GM19023 (cell line): Measurements from ENCODE around the gene CD1E.
"Not testable (repeated sequence)": the region's sequence is repeated elsewhere in the genome, so short reads cannot be mapped to it uniquely, and the experiment has no call there.

ENCODE experiments used
- ATAC-seq: cut with Tn5 transposase; IDR thresholded peaks from one replicate; pipeline ENCODE4 v1.9.1; 2021; ENCODE audit warnings: mild to moderate bottlenecking, moderate library complexity; ENCODE audit not compliant: unreplicated experiment

Gene CD1E

GRCh38 chr1:158362482-158362881 lies 8.8 kb downstream of the CD1E start:
- no peak for ATAC-seq

DNA sequence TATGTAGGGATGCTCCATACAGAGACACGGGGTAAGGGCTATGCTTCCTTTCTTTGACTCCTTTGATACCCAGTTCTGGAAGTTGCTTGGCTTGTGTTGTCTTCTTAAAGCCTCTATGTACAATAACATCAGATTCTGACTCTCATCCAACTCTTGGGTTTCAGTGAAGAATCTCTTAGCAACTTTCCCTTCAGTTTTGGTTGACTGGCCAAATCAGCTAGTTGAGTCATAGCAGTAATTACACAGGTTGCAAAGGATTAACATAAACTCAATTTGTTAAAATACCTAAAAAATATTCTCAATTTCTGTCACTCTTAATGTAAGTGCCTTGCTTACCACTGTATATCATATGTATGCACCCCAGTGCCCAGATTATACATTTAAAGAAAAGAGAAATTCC lies 9.2 kb downstream of the CD1E start:
- no peak for ATAC-seq

DNA sequence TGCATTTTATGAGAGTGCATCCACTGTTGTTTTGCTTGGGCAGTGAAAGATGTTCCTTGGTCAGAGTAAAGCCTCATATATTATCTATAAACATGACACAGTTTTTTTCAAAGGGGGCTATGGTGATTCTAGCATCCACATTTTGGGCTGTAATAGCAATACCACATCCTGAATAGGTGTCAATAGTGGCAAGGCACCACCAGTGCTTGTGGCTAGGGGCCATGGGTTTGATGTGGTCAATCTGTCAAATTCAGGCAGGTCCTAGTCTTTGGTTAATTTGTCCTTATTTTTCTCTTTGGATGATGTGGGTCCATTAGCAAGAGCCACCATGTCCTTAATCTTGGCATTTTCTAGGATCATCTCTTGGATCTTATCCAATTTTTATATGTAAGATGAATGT lies 13.1 kb downstream of the CD1E start:
- no peak for ATAC-seq

DNA sequence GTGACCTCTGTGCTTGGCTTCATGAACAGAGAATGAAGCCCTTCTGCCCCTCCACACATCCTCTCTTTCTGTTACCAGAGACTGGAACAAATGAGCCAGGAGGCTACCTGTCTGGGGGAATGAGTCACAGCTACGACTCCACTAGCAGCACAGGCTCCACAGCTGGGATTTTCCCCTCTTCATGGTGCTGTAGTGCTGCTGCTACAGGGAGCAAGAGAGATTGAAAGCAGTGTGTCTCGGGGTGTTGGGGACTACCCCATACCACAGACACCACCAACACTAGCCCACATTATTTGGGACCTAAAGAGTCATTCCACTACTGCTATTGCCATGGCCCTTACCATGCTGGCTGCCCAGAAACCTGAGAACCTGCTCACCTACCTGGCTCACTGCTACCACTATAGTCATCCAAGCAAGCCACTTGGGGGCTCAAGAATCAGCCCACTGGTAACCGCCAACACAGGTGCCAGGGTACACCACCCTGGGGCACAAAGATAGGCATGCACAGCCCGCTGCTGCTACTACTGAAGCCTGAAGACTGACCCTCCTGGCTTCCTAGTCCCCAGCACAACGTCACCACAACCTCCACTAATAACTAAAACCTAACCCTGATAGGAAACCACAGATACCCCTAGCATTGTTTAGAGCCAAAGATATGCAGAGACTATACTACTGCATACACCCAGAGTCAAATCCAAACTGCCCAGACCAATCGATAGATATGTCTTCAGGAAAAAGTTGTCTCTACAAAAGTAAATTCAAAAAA lies 17.7 kb downstream of the CD1E start:
- ATAC-seq, result peak; percentile 97

DNA sequence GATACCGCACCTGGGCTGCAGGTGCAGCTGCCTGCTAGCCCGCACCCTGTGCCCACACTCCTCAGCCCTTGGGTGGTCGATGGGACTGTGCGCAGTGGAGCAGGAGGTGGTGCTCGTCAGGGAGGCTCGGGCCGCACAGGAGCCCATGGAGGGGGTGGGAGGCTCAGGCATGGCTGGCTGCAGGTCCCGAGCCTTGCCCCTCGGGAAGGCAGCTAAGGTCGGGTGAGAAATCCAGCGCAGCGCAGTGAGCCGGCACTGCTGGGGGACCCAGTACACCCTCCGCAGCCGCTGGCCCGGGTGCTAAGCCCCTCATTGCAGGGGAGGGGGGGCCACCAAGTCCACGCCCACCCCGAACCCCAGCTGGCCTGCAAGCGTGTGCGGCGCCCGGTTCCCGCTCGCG lies 20.4 kb downstream of the CD1E start:
- ATAC-seq, result not testable (repeated sequence)

- ATAC-seq, result no peak
Measured at GRCh38 chr1:158374860-158375259, 21.2 kb downstream of the CD1E start.

GRCh38 chr1:158390331-158390730 lies 36.6 kb downstream of the CD1E start:
- ATAC-seq, result no peak

GRCh38 chr1:158391099-158391498 lies 37.4 kb downstream of the CD1E start:
- ATAC-seq, result no peak

DNA sequence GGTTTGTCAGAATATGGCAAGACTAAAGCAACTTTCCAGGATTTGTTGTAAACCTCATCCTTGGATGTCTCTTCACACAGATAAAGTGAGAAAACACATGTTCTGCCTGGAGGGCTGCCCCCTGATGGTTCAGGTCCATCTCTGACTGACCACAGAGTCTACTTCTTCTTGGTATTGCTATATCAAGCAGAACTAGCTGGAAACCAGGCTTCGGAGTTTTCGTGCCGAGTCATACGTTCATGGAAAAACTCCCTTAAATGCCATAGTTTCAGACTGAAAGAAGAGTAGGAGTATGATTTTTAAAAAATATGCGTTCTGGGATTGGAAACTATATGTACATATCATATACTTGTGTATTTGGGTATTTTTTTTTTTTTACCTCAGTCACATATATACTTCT lies 39.8 kb downstream of the CD1E start:
- ATAC-seq, result no peak

GRCh38 chr1:158396646-158397045 lies 43.0 kb downstream of the CD1E start:
- ATAC-seq, result no peak

DNA sequence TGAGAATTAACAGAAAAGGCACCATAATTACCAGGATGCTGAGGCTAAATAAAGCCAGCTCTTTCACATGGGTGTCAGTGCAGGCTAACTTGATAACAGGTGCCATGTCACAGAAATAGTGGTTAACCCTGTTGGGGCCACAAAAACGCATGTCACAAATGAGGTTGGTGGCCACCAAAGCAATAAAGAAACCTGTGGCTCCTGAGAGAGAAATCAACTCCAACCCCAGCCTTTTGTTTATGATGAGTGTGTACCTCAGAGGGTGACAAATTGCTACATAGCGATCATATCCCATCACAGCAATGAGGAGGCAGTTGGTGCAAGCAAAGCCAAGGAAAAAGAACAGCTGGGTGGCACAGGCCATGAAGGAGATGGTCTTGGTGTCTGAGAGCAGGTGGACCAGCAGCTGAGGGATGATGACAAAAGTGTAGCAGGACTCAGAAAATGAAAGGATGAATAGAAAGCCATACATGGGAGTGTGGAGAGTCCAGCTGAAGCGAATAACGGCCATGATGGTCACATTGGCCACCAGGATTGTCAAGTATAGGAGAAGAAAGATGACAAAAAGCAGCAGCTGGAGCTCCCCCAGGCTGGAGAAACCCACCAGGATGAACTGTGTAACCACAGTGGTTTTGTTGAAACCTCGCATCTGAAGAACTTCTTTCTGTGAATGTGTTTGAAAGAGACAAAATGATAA lies 45.3 kb downstream of the CD1E start, which contains the start of gene OR10T2:
TSS of gene OR10T2 (minus strand) at position 649 of the 697 bp plus-strand sequence. CDS start at position 649, 0 bp downstream.
- ATAC-seq, result no peak

DNA sequence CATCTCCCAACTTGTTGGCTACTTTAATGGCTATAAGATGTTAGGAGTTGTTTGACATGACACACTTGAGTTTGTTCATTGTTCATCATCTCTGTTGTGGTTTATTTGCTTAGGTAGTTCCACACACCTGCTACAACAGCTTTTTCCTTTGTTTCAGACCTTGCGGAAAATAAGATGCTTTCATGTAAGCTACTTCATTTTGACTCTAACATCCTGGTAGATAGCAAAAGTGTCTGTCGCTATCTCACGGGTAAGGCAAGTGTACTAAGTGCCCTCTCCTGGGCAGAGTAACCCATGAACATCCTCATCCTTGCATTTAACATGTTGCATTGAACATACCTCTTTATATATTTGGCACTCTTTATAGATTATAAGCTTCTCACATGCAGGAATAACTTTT lies 47.2 kb downstream of the CD1E start:
- ATAC-seq, result no peak

GRCh38 chr1:158407092-158407491 lies 53.4 kb downstream of the CD1E start:
- ATAC-seq, result no peak
